HFFc6 (cell line): ENCODE results near the gene TTLL12. TPM values are rescaled to one million over a fixed set of nuclear protein-coding genes. Genes with fewer than 3 reads are reported as not detected.
A peak's percentile ranks its signal among the peaks of the same experiment; 100 is the strongest.

Experiments used
- DNase-seq: peaks from one replicate; pipeline ENCODE4 v3.0.0-alpha.2; 2018
- H3K27ac Mint-ChIP-seq: 2 replicates; pipeline ENCODE4 v1.8.0; 2020; ENCODE audit warnings: mild to moderate bottlenecking, mixed read lengths
- H3K27me3 Mint-ChIP-seq: 2 replicates; pipeline ENCODE4 v1.8.0; 2021; ENCODE audit warnings: mild to moderate bottlenecking, moderate library complexity, mixed read lengths; ENCODE audit not compliant: insufficient read depth
- H3K36me3 Mint-ChIP-seq: 2 replicates; pipeline ENCODE4 v1.8.0; 2021; ENCODE audit warnings: low read depth, mixed read lengths
- H3K4me1 Mint-ChIP-seq: 2 replicates; pipeline ENCODE4 v1.8.0; 2020; ENCODE audit warnings: low read depth, mixed read lengths
- H3K4me3 Mint-ChIP-seq: 2 replicates; pipeline ENCODE4 v1.8.0; 2020; ENCODE audit warnings: mild to moderate bottlenecking, moderate library complexity, mixed read lengths
- H3K9me3 Mint-ChIP-seq: 2 replicates; pipeline ENCODE4 v1.8.0; 2020; ENCODE audit warnings: mild to moderate bottlenecking, mixed read lengths
- CTCF ChIP-seq: fragments of 200-600 bp; sonication (generic); IDR thresholded peaks from 2 replicates; pipeline ENCODE4 v1.5.0; 2021; ENCODE audit warnings: antibody characterized with exemption, mild to moderate bottlenecking
- total RNA-seq, 6 experiments: library from RNA; stranded (reverse); fragmentation: NEBNext Ultra II Directional; extraction: Animal tissue kit (Norgen Biotek cat#: 25700); gene quantifications; 2 replicates in 1 of 6; 3 replicates in 5 of 6; pipeline ENCODE4 v1.2.3, GENCODE V29; 2021

The TTLL12 gene
- total RNA-seq, 6 experiments from 2014 or later = 33.9 to 42.4 (median 38.7) TPM

- H3K36me3 Mint-ChIP-seq = no peaks in the 10 kb centered on the region
- peaks cover 32% of the 10 kb centered on the region for H3K27me3 Mint-ChIP-seq
- H3K4me3 Mint-ChIP-seq = no peak overlapping the region
- peaks cover 8% of the 10 kb centered on the region for H3K4me1 Mint-ChIP-seq
- H3K27ac Mint-ChIP-seq = no peak overlapping the region
- DNase-seq = no peak
- TF ChIP-seq CTCF = no peak
- no peaks in the 10 kb centered on the region for H3K9me3 Mint-ChIP-seq
These were observed 40.3 kb upstream of the TTLL12 start for GRCh38 chr22:43227239-43227630.

GRCh38 chr22:43226377-43227238 lies 39.7 kb upstream of the TTLL12 start:
- H3K4me1 Mint-ChIP-seq = peaks cover 8% of the 10 kb centered on the region
- no peak for TF ChIP-seq CTCF
- no peaks in the 10 kb centered on the region for H3K9me3 Mint-ChIP-seq
- peaks cover 29% of the 10 kb centered on the region for H3K27me3 Mint-ChIP-seq
- no peak overlapping the region for H3K27ac Mint-ChIP-seq
- H3K36me3 Mint-ChIP-seq = no peaks in the 10 kb centered on the region
- H3K4me3 Mint-ChIP-seq = no peak overlapping the region
- peak; percentile 30 for DNase-seq

- Mint-ChIP-seq H3K4me3 (no peak overlapping the region), H3K9me3 (no peaks in the 10 kb centered on the region), H3K27me3 (peaks cover 34% of the 10 kb centered on the region), H3K27ac (no peak overlapping the region), H3K4me1 (peaks cover 8% of the 10 kb centered on the region), H3K36me3 (no peaks in the 10 kb centered on the region)
- DNase-seq = no peak
- no peak for TF ChIP-seq CTCF
These were observed 38.7 kb upstream of the TTLL12 start for GRCh38 chr22:43225609-43226008.

GRCh38 chr22:43222987-43223386 lies 36.1 kb upstream of the TTLL12 start:
- Mint-ChIP-seq H3K4me1 (peaks cover 8% of the 10 kb centered on the region), H3K9me3 (no peaks in the 10 kb centered on the region), H3K27ac (no peak overlapping the region), H3K27me3 (peaks cover 43% of the 10 kb centered on the region), H3K4me3 (no peak overlapping the region), H3K36me3 (no peaks in the 10 kb centered on the region)
- no peak for DNase-seq
- no peak for TF ChIP-seq CTCF

- no peak for DNase-seq
- Mint-ChIP-seq H3K9me3 (no peaks in the 10 kb centered on the region), H3K4me3 (no peak overlapping the region), H3K27ac (no peak overlapping the region), H3K27me3 (peaks cover 41% of the 10 kb centered on the region), H3K36me3 (no peaks in the 10 kb centered on the region), H3K4me1 (peaks cover 8% of the 10 kb centered on the region)
- TF ChIP-seq CTCF = no peak
These were observed 35.3 kb upstream of the TTLL12 start for GRCh38 chr22:43222262-43222661.
